Measurements from ENCODE around the gene CSF2RB.

CSF2RB gene

DNA sequence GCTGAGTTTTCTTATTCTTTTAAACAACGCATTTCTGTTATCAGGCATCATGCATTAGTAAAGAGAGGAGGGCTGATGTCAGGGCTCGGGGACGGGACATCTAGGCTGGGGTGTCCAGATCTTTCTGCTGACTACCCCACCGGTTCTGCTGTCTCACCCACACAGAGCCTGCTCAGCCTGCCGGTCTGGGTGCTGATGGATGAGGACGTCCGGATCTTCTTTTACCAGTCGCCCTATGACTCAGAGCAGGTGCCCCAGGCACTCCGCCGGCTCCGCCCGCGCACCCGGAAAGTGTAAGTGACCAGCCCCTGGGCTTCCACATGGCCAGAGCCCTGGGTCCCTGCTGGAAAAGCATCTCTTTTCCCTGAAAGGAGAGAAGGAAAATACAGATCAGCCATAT is 43.2 kb upstream of the CSF2RB start:
- DNase-seq (ENCODE audit: low read depth in 2 of 2), result no peak
- TF ChIP-seq, protein P1, sequence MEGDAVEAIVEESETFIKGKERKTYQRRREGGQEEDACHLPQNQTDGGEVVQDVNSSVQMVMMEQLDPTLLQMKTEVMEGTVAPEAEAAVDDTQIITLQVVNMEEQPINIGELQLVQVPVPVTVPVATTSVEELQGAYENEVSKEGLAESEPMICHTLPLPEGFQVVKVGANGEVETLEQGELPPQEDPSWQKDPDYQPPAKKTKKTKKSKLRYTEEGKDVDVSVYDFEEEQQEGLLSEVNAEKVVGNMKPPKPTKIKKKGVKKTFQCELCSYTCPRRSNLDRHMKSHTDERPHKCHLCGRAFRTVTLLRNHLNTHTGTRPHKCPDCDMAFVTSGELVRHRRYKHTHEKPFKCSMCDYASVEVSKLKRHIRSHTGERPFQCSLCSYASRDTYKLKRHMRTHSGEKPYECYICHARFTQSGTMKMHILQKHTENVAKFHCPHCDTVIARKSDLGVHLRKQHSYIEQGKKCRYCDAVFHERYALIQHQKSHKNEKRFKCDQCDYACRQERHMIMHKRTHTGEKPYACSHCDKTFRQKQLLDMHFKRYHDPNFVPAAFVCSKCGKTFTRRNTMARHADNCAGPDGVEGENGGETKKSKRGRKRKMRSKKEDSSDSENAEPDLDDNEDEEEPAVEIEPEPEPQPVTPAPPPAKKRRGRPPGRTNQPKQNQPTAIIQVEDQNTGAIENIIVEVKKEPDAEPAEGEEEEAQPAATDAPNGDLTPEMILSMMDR (IDR thresholded peaks at IDR 0.05; ENCODE audit: low read depth, low read length), result no peak
- no peak overlapping the region for H3K4me3 ChIP-seq (replicated peaks in 1 of 2; ENCODE audit: low read depth in 2 of 2, low read length in 2 of 2)

DNA sequence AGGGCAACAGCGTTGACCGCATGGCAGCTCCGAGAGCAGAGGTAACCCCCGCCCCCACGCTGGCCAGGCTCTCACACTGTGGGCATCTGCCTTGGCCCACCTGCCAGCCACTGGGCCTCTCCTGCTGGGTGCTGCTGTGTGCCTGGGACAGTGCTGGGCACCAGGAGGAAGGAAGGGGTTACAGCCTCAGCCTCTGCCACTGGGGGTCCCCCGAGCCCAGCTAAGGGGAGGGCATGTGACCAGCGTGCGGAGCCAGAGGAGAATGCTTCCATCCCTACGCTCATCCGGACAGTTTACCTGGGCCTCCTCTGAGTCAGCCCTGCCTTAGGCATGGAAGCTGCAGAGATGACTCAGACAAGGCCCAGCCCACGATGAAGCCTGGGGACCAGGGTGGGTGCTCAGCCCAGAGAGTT is 41.8 kb upstream of the CSF2RB start:
- TF ChIP-seq, protein P1 (IDR thresholded peaks at IDR 0.05; ENCODE audit: low read depth, low read length), result no peak
- H3K4me3 ChIP-seq (replicated peaks in 1 of 2; ENCODE audit: low read depth in 2 of 2, low read length in 2 of 2), result no peak overlapping the region
- no peak for DNase-seq (ENCODE audit: low read depth in 2 of 2)

DNA sequence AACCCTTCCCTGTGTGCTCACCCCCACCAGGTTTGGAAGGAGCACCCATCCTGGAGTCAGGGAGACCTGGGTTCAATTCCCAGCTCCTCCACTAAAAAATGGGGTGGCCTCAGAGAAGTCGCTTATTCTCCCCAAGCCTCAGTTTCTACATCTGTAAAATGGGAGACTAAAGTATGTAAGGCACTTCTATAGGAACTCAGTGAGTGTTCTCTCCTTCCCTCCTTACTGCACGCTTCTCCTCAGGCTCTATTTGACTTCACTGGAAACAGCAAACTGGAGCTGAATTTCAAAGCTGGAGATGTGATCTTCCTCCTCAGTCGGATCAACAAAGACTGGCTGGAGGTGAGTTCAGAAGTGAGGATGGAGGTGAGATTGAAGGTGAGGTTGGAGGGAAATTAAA is 41.3 kb upstream of the CSF2RB start:
- TF ChIP-seq, protein P1 (IDR thresholded peaks at IDR 0.05; ENCODE audit: low read depth, low read length), result no peak
- DNase-seq (ENCODE audit: low read depth in 2 of 2), result no peak
- no peak overlapping the region for H3K4me3 ChIP-seq (replicated peaks in 1 of 2; ENCODE audit: low read depth in 2 of 2, low read length in 2 of 2)

DNA sequence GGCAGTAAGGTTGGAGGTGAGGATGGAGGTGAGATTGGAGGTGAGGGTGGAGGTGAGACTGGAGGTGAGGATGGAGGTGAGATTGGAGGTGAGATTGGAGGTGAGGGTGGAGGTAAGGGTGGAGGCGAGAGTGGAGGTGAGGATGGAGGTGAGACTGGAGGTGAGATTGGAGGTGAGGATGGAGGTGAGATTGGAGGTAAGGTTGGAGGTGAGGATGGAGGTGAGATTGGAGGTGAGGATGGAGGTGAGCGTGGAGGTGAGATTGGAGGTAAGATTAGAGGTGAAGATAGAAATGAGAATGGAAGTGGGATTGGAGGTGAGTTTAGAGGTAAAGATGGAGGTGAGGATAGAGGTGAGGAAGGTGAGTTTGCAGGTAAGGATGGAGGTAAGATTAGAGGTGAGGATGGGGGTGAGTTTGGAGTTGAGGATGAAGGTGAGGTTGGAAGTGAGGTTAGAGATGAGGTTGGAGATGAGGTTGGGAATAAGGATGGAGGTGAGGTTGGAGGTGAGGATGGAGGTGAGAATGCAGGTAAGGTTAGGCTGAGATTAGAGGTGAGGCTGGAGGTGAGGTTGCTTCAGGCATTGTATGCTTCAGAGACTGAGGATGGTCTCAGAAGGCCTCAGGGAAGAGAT is 40.4 kb upstream of the CSF2RB start:
- H3K4me3 ChIP-seq (replicated peaks in 1 of 2; ENCODE audit: low read depth in 2 of 2, low read length in 2 of 2), result no peak overlapping the region
- TF ChIP-seq, protein P1 (IDR thresholded peaks at IDR 0.05; ENCODE audit: low read depth, low read length), result no peak
- no peak for DNase-seq (ENCODE audit: low read depth in 2 of 2)

DNA sequence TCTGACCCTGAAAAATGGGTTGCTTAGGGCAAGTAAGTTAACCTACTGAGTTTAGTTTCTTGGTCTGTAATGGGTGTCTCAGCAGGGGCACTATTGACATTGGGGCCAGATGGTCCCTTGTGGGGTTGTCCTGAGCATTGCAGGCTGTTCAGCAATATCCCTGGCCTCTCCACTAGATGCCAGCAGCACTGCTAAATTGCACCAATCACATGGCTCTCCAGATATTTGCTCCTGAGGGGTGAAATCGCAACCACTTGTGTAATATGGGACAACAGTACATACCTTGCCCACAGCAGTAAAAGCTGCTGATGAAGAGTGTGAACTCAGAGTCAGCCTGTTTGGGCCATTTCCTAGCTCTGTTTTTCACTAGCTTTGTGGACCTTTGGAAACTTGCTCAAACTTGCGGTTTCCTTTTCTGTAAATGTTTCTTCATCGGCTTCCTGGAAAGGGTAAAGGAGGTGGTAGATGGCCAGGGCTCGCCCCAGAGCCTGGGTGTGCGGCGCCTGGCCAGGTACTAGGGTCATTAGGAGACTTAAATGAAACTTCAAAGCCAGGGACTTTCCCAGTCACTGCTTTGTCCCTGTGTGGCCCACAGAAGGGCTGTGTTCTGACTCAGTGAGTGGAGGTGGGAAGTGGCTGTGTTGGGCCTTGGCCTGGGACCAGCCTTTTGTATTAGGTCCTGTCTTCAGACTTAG is 39.7 kb upstream of the CSF2RB start:
- no peak overlapping the region for H3K4me3 ChIP-seq (replicated peaks in 1 of 2; ENCODE audit: low read depth in 2 of 2, low read length in 2 of 2)
- DNase-seq (ENCODE audit: low read depth in 2 of 2), result peak; percentile 73 to 85
- TF ChIP-seq, protein P1 (IDR thresholded peaks at IDR 0.05; ENCODE audit: low read depth, low read length), result peak; percentile 64

DNA sequence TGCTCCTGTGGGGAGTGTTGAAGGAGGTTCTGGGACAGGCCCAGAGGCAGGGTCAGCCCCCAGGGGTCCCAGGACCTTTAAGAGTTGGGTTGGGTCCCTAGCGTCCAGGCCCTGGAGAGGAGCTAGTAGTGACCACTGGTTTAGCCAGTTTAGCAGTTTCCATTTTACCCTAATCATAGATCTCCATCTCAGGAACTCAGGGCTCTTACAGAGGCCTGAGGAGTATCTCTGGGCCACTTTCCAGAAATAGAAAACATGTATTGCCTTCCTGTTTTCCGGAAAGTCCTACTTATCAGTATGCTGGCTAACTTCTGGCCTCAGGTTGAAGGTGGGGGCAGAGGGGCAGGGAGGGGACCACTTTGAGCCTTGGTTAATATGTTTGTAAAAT is 39.1 kb upstream of the CSF2RB start:
- TF ChIP-seq, protein P1 (IDR thresholded peaks at IDR 0.05; ENCODE audit: low read depth, low read length), result no peak
- no peak for DNase-seq (ENCODE audit: low read depth in 2 of 2)
- no peak overlapping the region for H3K4me3 ChIP-seq (replicated peaks in 1 of 2; ENCODE audit: low read depth in 2 of 2, low read length in 2 of 2)
